Uterus (tissue), 4 donors: ENCODE measurements around the gene JUN. TPM values are rescaled to one million over a fixed set of nuclear protein-coding genes. Genes with fewer than 3 reads are reported as not detected.

Experiments used
- DNase-seq, 2 donors: peaks; one replicate each; pipeline ENCODE4 v3.0.0-alpha.2; 2019 to 2020
- H3K27ac ChIP-seq, 2 donors: fragments of 200-600 bp; sonication (generic); 1 replicate in 1 of 2; 2 replicates in 1 of 2; pipeline ENCODE4 v1.5.1; 2016 to 2018
- H3K27me3 ChIP-seq, 2 donors: fragments of 200-600 bp; sonication (generic); one replicate each; pipeline ENCODE4 v1.5.1; 2018 to 2019; ENCODE audit warnings: control low read depth in 1 of 2
- H3K36me3 ChIP-seq, 2 donors: fragments of 200-600 bp; sonication (generic); one replicate each; pipeline ENCODE4 v1.5.1; 2019; ENCODE audit warnings: control low read depth in 1 of 2
- H3K4me1 ChIP-seq, 2 donors: fragments of 200-600 bp; sonication (generic); one replicate each; pipeline ENCODE4 v1.5.1; 2018 to 2019; ENCODE audit warnings: control low read depth in 1 of 2
- H3K4me3 ChIP-seq, 2 donors: fragments of 200-600 bp; sonication (generic); 1 replicate in 1 of 2; 2 replicates in 1 of 2; pipeline ENCODE4 v1.5.1; 2018 to 2019; ENCODE audit warnings: mild to moderate bottlenecking in 1 of 2
- H3K9me3 ChIP-seq, 2 donors: fragments of 200-600 bp; sonication (generic); one replicate each; pipeline ENCODE4 v1.5.1; 2019; ENCODE audit warnings: control low read depth in 1 of 2
- POLR2A ChIP-seq, 2 donors: fragments of 450-650 bp; IDR thresholded peaks; one replicate each; pipeline ENCODE4 v1.6.1; 2016; ENCODE audit warnings: antibody characterized with exemption in 2 of 2, mild to moderate bottlenecking in 1 of 2, moderate library complexity in 1 of 2
- intact Hi-C: fragments of 100-400 bp; cut with DNase I; formaldehyde crosslinking; loops from one replicate; pipeline ENCODE4 v1.15.1; 2023; ENCODE audit warnings: low total_unique reads
- total RNA-seq, 4 donors: library from RNA; depleted of rRNA in 3 of 4; stranded (reverse); fragments of >200 nt in 3 of 4; gene quantifications; one replicate each; pipeline versions ENCODE4 v1.1.0 to v1.2.4, GENCODE V29; 2014 to 2023
- TF ChIP-seq, protein P1 (sequence below), 4 experiments: fragments of 200-600 bp in 2 of 4; fragments of 450-650 bp in 2 of 4; sonication (generic) in 2 of 4; IDR thresholded peaks; one replicate each; pipeline ENCODE4 v1.5.1; 2016 to 2019; ENCODE audit warnings: antibody characterized with exemption in 4 of 4, mild to moderate bottlenecking in 2 of 4, moderate library complexity in 1 of 4
- donor health status: DM: yes; HTN: yes; CAD: no.

JUN gene
- total RNA-seq, 4 donors from 2014 or later, result 154 to 246 (median 239) TPM

DNA sequence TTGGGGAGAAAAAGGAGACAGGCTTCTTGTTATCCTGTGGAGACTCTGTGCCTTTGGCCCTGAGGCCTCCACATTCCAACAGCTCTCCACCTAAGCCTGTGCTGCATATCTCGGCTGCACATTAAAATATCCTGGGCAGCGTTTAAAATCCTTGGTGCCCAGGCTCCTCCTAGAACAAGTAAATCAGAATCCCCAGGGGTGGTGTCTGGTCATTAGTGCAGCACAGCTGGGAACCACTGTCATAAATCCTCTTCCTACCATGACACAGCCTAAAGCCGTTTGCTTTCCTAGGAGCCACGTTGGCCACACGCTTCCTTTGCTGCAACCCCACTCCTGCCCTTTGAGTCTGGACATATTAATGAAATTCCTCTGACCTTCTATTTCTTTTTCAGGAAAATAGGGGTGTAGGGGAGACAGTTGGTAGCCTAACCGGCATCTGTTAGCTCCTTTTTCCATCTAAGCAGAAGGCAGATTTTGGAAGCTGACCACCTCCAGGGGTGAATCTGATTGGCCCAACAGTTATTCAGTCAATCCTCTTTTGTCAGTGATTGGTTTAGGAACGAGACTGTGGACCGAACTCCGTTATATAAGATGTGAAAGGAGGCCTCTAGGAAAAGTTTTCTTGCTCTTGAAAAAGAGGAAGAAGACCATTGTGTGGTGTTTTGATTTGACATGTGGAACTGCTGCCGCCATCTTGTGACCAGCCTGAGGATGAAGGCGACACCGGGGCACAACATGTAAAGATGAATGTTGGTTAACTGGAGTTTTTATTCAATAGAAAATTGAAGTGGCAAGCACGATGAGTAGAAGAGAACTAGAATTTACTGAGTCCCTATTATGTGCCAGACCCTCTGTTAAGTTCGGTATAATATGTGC is 41.9 kb downstream of the JUN start:
- DNase-seq, result no peak
- Histone ChIP-seq H3K27me3 (no peaks in the 10 kb centered on the region), H3K9me3 (no peaks in the 10 kb centered on the region), H3K4me3 (no peak overlapping the region), H3K36me3 (no peaks in the 10 kb centered on the region), H3K4me1 (peaks cover 0 to 4% of the 10 kb centered on the region in 2 donors), H3K27ac (no peak overlapping the region)
- TF ChIP-seq, protein P1, sequence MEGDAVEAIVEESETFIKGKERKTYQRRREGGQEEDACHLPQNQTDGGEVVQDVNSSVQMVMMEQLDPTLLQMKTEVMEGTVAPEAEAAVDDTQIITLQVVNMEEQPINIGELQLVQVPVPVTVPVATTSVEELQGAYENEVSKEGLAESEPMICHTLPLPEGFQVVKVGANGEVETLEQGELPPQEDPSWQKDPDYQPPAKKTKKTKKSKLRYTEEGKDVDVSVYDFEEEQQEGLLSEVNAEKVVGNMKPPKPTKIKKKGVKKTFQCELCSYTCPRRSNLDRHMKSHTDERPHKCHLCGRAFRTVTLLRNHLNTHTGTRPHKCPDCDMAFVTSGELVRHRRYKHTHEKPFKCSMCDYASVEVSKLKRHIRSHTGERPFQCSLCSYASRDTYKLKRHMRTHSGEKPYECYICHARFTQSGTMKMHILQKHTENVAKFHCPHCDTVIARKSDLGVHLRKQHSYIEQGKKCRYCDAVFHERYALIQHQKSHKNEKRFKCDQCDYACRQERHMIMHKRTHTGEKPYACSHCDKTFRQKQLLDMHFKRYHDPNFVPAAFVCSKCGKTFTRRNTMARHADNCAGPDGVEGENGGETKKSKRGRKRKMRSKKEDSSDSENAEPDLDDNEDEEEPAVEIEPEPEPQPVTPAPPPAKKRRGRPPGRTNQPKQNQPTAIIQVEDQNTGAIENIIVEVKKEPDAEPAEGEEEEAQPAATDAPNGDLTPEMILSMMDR (IDR thresholded peaks at IDR 0.05), result no peak
- TF ChIP-seq POLR2A (IDR thresholded peaks at IDR 0.05), result no peak
- intact Hi-C loops, result loop anchor here (5.0 kb wide), 1 partner anchor 955 kb away; no protein-coding TSS in a partner anchor

DNA sequence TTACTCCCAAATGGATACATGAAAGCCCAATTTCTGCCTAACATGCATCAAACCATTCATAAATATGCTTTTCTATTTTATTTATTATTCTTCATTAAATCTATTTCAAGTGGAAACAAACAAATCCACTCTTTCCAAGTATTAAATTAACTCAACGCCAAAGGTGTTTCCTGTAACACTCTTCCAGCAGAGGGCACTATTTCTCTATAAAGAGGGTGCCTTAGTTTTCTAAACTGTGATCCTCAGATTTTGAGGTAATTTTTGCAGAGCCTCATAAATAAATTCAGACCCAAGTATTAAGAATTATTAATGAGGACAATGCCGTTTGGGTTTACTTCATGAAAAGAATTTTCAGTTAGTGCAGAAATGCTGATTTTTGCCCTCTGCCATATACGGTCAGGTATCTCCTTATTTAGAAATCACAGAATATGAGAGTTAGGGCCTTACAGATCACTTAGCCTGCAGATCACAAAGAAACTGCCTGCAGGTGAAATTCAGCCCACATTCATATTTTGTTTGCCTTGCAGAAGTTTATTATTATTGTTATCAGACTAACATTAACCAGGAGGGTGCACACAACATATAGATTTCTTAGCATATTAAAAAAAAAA is 43.9 kb downstream of the JUN start:
- H3K4me3 ChIP-seq, result no peak overlapping the region
- no peaks in the 10 kb centered on the region for H3K36me3 ChIP-seq
- no peaks in the 10 kb centered on the region for H3K27me3 ChIP-seq
- no peaks in the 10 kb centered on the region for H3K9me3 ChIP-seq
- intact Hi-C loops, result loop anchor here (5.0 kb wide), 2 partner anchors 957 to 1022 kb away; no protein-coding TSS in a partner anchor
- peaks cover 0 to 4% of the 10 kb centered on the region in 2 donors for H3K4me1 ChIP-seq
- no peak for DNase-seq
- H3K27ac ChIP-seq, result no peak overlapping the region
- TF ChIP-seq, protein P1 (IDR thresholded peaks at IDR 0.05), result peak; percentile 77 to 91 (median 83)
- no peak for TF ChIP-seq POLR2A (IDR thresholded peaks at IDR 0.05)

DNA sequence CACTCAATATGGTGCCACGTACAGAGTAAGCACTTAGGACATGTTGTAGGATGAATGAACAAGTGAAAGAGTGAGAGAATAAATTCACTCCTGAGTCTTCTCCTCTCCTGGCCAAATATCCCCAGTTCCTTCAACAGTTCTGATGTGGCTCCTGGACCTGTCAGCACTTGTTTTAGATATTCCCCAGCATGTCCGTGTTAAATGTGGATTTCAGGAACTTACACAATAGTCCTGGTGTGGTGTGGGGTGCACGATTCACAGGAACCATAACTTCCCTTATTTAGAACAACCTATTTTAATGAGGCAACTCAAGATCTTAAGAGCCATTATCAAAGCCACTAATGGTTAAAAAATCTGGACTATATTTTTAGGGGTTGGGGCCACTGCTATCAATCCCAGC is 45.0 kb downstream of the JUN start:
- Histone ChIP-seq H3K9me3 (no peaks in the 10 kb centered on the region), H3K36me3 (no peaks in the 10 kb centered on the region), H3K27ac (no peak overlapping the region), H3K4me1 (peaks cover 0 to 4% of the 10 kb centered on the region in 2 donors), H3K4me3 (no peak overlapping the region), H3K27me3 (no peaks in the 10 kb centered on the region)
- TF ChIP-seq, protein P1 (IDR thresholded peaks at IDR 0.05), result no peak
- TF ChIP-seq POLR2A (IDR thresholded peaks at IDR 0.05), result no peak
- no peak for DNase-seq
- intact Hi-C loops, result loop anchor here (5.0 kb wide), 1 partner anchor 1023 kb away; no protein-coding TSS in a partner anchor

DNA sequence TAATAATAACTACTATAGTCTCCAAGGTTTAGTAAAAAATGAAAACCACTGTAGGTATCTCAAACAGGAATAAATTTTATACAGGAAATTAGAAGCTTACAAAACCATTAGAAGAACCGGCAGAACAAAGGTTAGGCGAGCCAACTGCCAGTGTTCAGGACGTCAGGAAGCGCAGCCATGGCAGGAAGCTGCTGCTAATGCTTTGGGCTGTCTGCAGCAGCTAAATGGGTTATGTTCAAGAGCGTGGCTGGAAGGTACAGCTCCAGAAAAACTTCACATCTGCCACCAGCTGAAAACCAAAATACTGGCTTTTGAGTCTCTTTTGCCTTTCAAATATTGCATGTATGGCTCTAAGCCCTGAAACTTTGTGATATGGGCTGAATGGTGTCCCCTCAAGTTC is 48.3 kb downstream of the JUN start:
- intact Hi-C loops, result loop anchor here (5.0 kb wide), 1 partner anchor 1027 kb away; no protein-coding TSS in a partner anchor
- H3K27me3 ChIP-seq, result no peaks in the 10 kb centered on the region
- peaks cover 0 to 4% of the 10 kb centered on the region in 2 donors for H3K4me1 ChIP-seq
- H3K27ac ChIP-seq, result no peak overlapping the region
- H3K36me3 ChIP-seq, result no peaks in the 10 kb centered on the region
- no peaks in the 10 kb centered on the region for H3K9me3 ChIP-seq
- TF ChIP-seq POLR2A (IDR thresholded peaks at IDR 0.05), result no peak
- TF ChIP-seq, protein P1 (IDR thresholded peaks at IDR 0.05), result no peak
- H3K4me3 ChIP-seq, result no peak overlapping the region
- no peak for DNase-seq

DNA sequence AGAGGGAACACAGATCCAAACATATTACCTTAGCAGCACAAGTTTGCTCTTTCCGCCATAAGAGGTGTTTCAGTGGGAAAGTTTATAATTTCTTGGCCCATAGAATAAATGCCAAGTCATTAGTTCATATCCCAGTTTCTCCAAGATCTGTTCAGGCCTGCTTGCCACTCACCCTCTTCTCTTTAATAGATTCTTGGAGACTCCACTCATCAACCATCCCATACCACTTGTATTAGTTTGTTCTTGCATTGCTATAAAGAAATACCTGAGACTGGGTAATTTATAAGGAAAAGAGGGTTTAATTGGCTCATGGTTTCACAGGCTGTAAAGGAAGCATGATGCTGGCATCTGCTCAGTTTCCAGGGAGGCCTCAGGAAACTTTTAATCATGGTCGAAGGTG is 49.2 kb downstream of the JUN start:
- no peak for DNase-seq
- Histone ChIP-seq H3K27ac (no peak overlapping the region), H3K9me3 (no peaks in the 10 kb centered on the region), H3K4me3 (no peak overlapping the region), H3K36me3 (no peaks in the 10 kb centered on the region), H3K27me3 (no peaks in the 10 kb centered on the region), H3K4me1 (no peaks in the 10 kb centered on the region)
- intact Hi-C loops, result loop anchor here (5.0 kb wide), 1 partner anchor 1028 kb away; no protein-coding TSS in a partner anchor
- no peak for TF ChIP-seq POLR2A (IDR thresholded peaks at IDR 0.05)
- TF ChIP-seq, protein P1 (IDR thresholded peaks at IDR 0.05), result no peak
